WI38 (cell line): ENCODE data around the gene BANF2.

ENCODE experiments used
- H3K4me3 ChIP-seq: 2 replicates; pipeline ENCODE4 v1.5.1; 2011; ENCODE audit warnings: low read depth, mild to moderate bottlenecking, control low read depth, low read length
- CTCF ChIP-seq: IDR thresholded peaks from 2 replicates; pipeline ENCODE4 v1.5.1; 2012; ENCODE audit warnings: low read depth, mild to moderate bottlenecking, control low read depth, low read length

BANF2 gene

GRCh38 chr20:17684077-17684888 lies 15.5 kb upstream of the BANF2 start:
- H3K4me3 ChIP-seq = no peak overlapping the region
- TF ChIP-seq CTCF = no peak

GRCh38 chr20:17685168-17685567 lies 14.6 kb upstream of the BANF2 start:
- no peak overlapping the region for H3K4me3 ChIP-seq
- no peak for TF ChIP-seq CTCF

GRCh38 chr20:17687800-17688199 lies 12.0 kb upstream of the BANF2 start:
- TF ChIP-seq CTCF = no peak
- H3K4me3 ChIP-seq = no peak overlapping the region

GRCh38 chr20:17688965-17689364 lies 10.8 kb upstream of the BANF2 start:
- H3K4me3 ChIP-seq = no peak overlapping the region
- TF ChIP-seq CTCF = no peak

GRCh38 chr20:17690144-17690543 lies 9.6 kb upstream of the BANF2 start:
- H3K4me3 ChIP-seq = no peak overlapping the region
- TF ChIP-seq CTCF = no peak

GRCh38 chr20:17691758-17692157 lies 8.0 kb upstream of the BANF2 start:
- TF ChIP-seq CTCF = no peak
- H3K4me3 ChIP-seq = no peak overlapping the region

- no peak overlapping the region for H3K4me3 ChIP-seq
- no peak for TF ChIP-seq CTCF
Observed at GRCh38 chr20:17693444-17694001, 6.2 kb upstream of the BANF2 start.
